GM23338 (cell line): Measurements from ENCODE around the gene MAST3.

ENCODE experiments used
- CREB1 ChIP-seq: fragments of 250-450 bp; sonication (Bioruptor Pico); IDR thresholded peaks from 2 replicates; pipeline ENCODE4 v1.5.0; 2020; ENCODE audit warnings: low read depth, mild to moderate bottlenecking, moderate library complexity
- CTCF ChIP-seq, 2 experiments: fragments of 200-600 bp in 1 of 2; sonication (generic) in 1 of 2; conservative IDR thresholded peaks; 2 replicates each; pipeline versions ENCODE4 v1.5.1 to v1.6.1; 2016 to 2017; ENCODE audit warnings: antibody characterized with exemption in 2 of 2, low read depth in 2 of 2, mild to moderate bottlenecking in 2 of 2, moderate library complexity in 1 of 2
- ETS1 ChIP-seq: IDR thresholded peaks from 2 replicates; pipeline ENCODE4 v1.6.1; 2016; ENCODE audit warnings: antibody characterized with exemption
- EZH2 ChIP-seq: fragments of 200-600 bp; sonication (generic); IDR thresholded peaks from one replicate; pipeline ENCODE4 v1.8.0; 2017; ENCODE audit warnings: antibody characterized with exemption, mild to moderate bottlenecking, low read depth; ENCODE audit not compliant: unreplicated experiment
- EZH2phosphoT487 ChIP-seq: fragments of 200-600 bp; sonication (generic); IDR thresholded peaks from one replicate; pipeline ENCODE4 v1.8.1; 2018; ENCODE audit warnings: antibody characterized with exemption; ENCODE audit not compliant: unreplicated experiment
- JUNB ChIP-seq: IDR thresholded peaks from one replicate; pipeline ENCODE4 v1.6.1; 2016; ENCODE audit warnings: antibody characterized with exemption; ENCODE audit not compliant: unreplicated experiment
- NANOG ChIP-seq: IDR thresholded peaks from 2 replicates; pipeline ENCODE4 v1.6.1; 2016; ENCODE audit warnings: antibody characterized with exemption, borderline replicate concordance
- POLR2AphosphoS5 ChIP-seq: IDR thresholded peaks from 2 replicates; pipeline ENCODE4 v1.6.1; 2016; ENCODE audit warnings: antibody characterized with exemption, low read depth
- STAT1 ChIP-seq: IDR thresholded peaks from one replicate; pipeline ENCODE4 v1.6.1; 2016; ENCODE audit warnings: antibody characterized with exemption; ENCODE audit not compliant: unreplicated experiment
- ZNF114 ChIP-seq: fragments of 250-450 bp; sonication (Bioruptor Pico); IDR thresholded peaks from 2 replicates; pipeline ENCODE4 v1.5.0; 2020; ENCODE audit warnings: mild to moderate bottlenecking, moderate library complexity
- ZNF331 ChIP-seq: fragments of 250-450 bp; sonication (Bioruptor Pico); IDR thresholded peaks from 2 replicates; pipeline ENCODE4 v1.5.0; 2020; ENCODE audit warnings: low read depth, mild to moderate bottlenecking, moderate library complexity
- TF ChIP-seq, protein P1 (sequence below): IDR thresholded peaks from one replicate; pipeline ENCODE4 v1.6.1; 2018; ENCODE audit warnings: antibody characterized with exemption; ENCODE audit not compliant: unreplicated experiment
- TF ChIP-seq, protein P2 (sequence below): fragments of 250-450 bp; sonication (Bioruptor Pico); IDR thresholded peaks from 2 replicates; pipeline ENCODE4 v1.5.0; 2020; ENCODE audit warnings: mild to moderate bottlenecking, moderate library complexity

- TF ChIP-seq ZNF114 (CRISPR knock-in tag) (no peak), CTCF (conservative IDR thresholded peaks at IDR 0.05; ENCODE audit: low read depth in 2 of 2) (no peak), EZH2phosphoT487 (no peak), POLR2AphosphoS5 (no peak), EZH2 (no peak), ETS1 (no peak), NANOG (no peak), JUNB (no peak), CREB1 (CRISPR knock-in tag) (no peak), STAT1 (no peak), ZNF331 (CRISPR knock-in tag) (no peak)
- TF ChIP-seq, protein P1, sequence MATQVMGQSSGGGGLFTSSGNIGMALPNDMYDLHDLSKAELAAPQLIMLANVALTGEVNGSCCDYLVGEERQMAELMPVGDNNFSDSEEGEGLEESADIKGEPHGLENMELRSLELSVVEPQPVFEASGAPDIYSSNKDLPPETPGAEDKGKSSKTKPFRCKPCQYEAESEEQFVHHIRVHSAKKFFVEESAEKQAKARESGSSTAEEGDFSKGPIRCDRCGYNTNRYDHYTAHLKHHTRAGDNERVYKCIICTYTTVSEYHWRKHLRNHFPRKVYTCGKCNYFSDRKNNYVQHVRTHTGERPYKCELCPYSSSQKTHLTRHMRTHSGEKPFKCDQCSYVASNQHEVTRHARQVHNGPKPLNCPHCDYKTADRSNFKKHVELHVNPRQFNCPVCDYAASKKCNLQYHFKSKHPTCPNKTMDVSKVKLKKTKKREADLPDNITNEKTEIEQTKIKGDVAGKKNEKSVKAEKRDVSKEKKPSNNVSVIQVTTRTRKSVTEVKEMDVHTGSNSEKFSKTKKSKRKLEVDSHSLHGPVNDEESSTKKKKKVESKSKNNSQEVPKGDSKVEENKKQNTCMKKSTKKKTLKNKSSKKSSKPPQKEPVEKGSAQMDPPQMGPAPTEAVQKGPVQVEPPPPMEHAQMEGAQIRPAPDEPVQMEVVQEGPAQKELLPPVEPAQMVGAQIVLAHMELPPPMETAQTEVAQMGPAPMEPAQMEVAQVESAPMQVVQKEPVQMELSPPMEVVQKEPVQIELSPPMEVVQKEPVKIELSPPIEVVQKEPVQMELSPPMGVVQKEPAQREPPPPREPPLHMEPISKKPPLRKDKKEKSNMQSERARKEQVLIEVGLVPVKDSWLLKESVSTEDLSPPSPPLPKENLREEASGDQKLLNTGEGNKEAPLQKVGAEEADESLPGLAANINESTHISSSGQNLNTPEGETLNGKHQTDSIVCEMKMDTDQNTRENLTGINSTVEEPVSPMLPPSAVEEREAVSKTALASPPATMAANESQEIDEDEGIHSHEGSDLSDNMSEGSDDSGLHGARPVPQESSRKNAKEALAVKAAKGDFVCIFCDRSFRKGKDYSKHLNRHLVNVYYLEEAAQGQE: no peak
- TF ChIP-seq, protein P2, sequence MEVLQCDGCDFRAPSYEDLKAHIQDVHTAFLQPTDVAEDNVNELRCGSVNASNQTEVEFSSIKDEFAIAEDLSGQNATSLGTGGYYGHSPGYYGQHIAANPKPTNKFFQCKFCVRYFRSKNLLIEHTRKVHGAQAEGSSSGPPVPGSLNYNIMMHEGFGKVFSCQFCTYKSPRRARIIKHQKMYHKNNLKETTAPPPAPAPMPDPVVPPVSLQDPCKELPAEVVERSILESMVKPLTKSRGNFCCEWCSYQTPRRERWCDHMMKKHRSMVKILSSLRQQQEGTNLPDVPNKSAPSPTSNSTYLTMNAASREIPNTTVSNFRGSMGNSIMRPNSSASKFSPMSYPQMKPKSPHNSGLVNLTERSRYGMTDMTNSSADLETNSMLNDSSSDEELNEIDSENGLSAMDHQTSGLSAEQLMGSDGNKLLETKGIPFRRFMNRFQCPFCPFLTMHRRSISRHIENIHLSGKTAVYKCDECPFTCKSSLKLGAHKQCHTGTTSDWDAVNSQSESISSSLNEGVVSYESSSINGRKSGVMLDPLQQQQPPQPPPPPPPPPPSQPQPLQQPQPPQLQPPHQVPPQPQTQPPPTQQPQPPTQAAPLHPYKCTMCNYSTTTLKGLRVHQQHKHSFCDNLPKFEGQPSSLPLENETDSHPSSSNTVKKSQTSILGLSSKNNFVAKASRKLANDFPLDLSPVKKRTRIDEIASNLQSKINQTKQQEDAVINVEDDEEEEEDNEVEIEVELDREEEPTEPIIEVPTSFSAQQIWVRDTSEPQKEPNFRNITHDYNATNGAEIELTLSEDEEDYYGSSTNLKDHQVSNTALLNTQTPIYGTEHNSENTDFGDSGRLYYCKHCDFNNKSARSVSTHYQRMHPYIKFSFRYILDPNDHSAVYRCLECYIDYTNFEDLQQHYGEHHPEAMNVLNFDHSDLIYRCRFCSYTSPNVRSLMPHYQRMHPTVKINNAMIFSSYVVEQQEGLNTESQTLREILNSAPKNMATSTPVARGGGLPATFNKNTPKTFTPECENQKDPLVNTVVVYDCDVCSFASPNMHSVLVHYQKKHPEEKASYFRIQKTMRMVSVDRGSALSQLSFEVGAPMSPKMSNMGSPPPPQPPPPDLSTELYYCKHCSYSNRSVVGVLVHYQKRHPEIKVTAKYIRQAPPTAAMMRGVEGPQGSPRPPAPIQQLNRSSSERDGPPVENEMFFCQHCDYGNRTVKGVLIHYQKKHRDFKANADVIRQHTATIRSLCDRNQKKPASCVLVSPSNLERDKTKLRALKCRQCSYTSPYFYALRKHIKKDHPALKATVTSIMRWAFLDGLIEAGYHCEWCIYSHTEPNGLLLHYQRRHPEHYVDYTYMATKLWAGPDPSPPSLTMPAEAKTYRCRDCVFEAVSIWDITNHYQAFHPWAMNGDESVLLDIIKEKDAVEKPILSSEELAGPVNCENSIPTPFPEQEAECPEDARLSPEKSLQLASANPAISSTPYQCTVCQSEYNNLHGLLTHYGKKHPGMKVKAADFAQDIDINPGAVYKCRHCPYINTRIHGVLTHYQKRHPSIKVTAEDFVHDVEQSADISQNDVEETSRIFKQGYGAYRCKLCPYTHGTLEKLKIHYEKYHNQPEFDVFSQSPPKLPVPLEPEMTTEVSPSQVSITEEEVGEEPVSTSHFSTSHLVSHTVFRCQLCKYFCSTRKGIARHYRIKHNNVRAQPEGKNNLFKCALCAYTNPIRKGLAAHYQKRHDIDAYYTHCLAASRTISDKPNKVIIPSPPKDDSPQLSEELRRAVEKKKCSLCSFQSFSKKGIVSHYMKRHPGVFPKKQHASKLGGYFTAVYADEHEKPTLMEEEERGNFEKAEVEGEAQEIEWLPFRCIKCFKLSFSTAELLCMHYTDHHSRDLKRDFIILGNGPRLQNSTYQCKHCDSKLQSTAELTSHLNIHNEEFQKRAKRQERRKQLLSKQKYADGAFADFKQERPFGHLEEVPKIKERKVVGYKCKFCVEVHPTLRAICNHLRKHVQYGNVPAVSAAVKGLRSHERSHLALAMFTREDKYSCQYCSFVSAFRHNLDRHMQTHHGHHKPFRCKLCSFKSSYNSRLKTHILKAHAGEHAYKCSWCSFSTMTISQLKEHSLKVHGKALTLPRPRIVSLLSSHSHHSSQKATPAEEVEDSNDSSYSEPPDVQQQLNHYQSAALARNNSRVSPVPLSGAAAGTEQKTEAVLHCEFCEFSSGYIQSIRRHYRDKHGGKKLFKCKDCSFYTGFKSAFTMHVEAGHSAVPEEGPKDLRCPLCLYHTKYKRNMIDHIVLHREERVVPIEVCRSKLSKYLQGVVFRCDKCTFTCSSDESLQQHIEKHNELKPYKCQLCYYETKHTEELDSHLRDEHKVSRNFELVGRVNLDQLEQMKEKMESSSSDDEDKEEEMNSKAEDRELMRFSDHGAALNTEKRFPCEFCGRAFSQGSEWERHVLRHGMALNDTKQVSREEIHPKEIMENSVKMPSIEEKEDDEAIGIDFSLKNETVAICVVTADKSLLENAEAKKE (CRISPR knock-in tag): no peak
Measured at GRCh38 chr19:18176367-18177310, 79.1 kb downstream of the MAST3 start.
